Heart right ventricle (tissue), 16 donors: ENCODE measurements around the gene PIK3AP1. TPM values are rescaled to one million over a fixed set of nuclear protein-coding genes. Genes with fewer than 3 reads are reported as not detected.
A peak's percentile ranks its signal among the peaks of the same experiment; 100 is the strongest.
"Not testable (repeated sequence)": the region's sequence is repeated elsewhere in the genome, so short reads cannot be mapped to it uniquely, and the experiment has no call there.

ENCODE experiments used
- ATAC-seq, 8 donors: fragments of 200-7000 bp; cut with Tn5 transposase; one replicate each; pipeline ENCODE4 v1.9.1; 2020; ENCODE audit warnings: mild to moderate bottlenecking in 8 of 8, moderate library complexity in 8 of 8, moderate number of reproducible peaks in 1 of 8
- DNase-seq, 2 donors: peaks; one replicate each; pipeline ENCODE4 v3.0.0-alpha.2; 2020
- H3K27ac ChIP-seq, 10 donors: fragments of 200-600 bp; sonication (generic) in 2 of 10; one replicate each; pipeline versions ENCODE4 v1.5.0 to v1.8.0; 2020 to 2022; ENCODE audit warnings: mild to moderate bottlenecking in 3 of 10
- H3K27me3 ChIP-seq, 7 donors: fragments of 200-600 bp; one replicate each; pipeline ENCODE4 v1.8.0; 2021 to 2022; ENCODE audit warnings: mild to moderate bottlenecking in 2 of 7
- H3K36me3 ChIP-seq, 9 donors: fragments of 200-600 bp; sonication (generic) in 1 of 9; one replicate each; pipeline versions ENCODE4 v1.5.0 to v1.8.0; 2020 to 2022; ENCODE audit warnings: mild to moderate bottlenecking in 2 of 9
- H3K4me1 ChIP-seq, 9 donors: fragments of 200-600 bp; sonication (generic) in 1 of 9; one replicate each; pipeline versions ENCODE4 v1.5.0 to v1.8.0; 2020 to 2022; ENCODE audit warnings: mild to moderate bottlenecking in 4 of 9
- H3K4me3 ChIP-seq, 10 donors: fragments of 200-600 bp; sonication (generic) in 2 of 10; one replicate each; pipeline versions ENCODE4 v1.5.0 to v1.8.0; 2020 to 2022; ENCODE audit warnings: mild to moderate bottlenecking in 7 of 10, moderate library complexity in 2 of 10
- H3K9me3 ChIP-seq, 11 donors: fragments of 200-600 bp in 10 of 11; sonication (generic) in 2 of 11; one replicate each; pipeline versions ENCODE4 v1.5.0 to v1.8.0; 2013 to 2022; ENCODE audit warnings: mild to moderate bottlenecking in 2 of 11, control low read depth in 1 of 11, moderate library complexity in 1 of 11
- CTCF ChIP-seq, 9 donors: fragments of 200-600 bp; sonication (generic) in 2 of 9; IDR thresholded peaks; one replicate each; pipeline versions ENCODE4 v1.5.0 to v1.8.0; 2021 to 2022; ENCODE audit warnings: antibody characterized with exemption in 9 of 9, mild to moderate bottlenecking in 5 of 9, moderate library complexity in 1 of 9
- WGBS, 2 donors: extraction: QIAGEN DNeasy Blood & Tissue Kit; methylation state at CpG; one replicate each; pipeline ENCODE4 v1.1.7; 2013; ENCODE audit warnings: inconsistent platforms in 1 of 2; 5-methylcytosine and 5-hydroxymethylcytosine counted together
- intact Hi-C, 10 donors: fragments of 100-400 bp; cut with DNase I; formaldehyde crosslinking; loops; one replicate each; pipeline versions ENCODE4 v1.11.1 to v1.14.2; 2022
- polyA plus RNA-seq, 2 donors: library from polyadenylated mRNA; stranded (reverse); fragments of 200-250 nt; gene quantifications; one replicate each; pipeline ENCODE4 v1.2.3, GENCODE V29; 2013
- total RNA-seq, 10 donors: library from RNA; stranded (reverse); fragmentation: NEBNext Ultra II Directional in 3 of 10; extraction: Animal tissue kit (Norgen Biotek cat#: 25700) in 3 of 10; gene quantifications; one replicate each; pipeline versions ENCODE4 v1.2.1 to v1.2.4, GENCODE V29; 2021 to 2023
- donor health status: Arrhythmogenic right ventricular cardiomyopathy.
- donor health status: ischemic (EF 13 %, LVEDD 7.1; RV severe dilation, severe dysfunction).
- donor health status: healthy with polysubstance abuse.
- donor health status: DM: no; HTN: yes; CAD: no.
- donor health status: DM: no; HTN: no; CAD: no.
- donor health status: ischemic (EF 25% LVEDD 6.9; RV normal size, moderate dysfunction).
- donor health status: ischemic (EF 25% LVEDD 5.7; RV mildly dilated, moderate dysfunction).
- donor health status: healthy.
- donor health status: DM: yes; HTN: yes; CAD: no.
- donor health status: Ischemic cardiomyopathy.
- donor health status: ischemic (EF 35%, LVEDD 5.7; RV mildly dilated, moderate dysfunction).
- donor health status: nonischemic (EF 11% LVEDD 7.7; RV severe dilation, severe dysfunction).
- donor health status: DM: yes; HTN: yes; CAD: no.
- donor health status: PGD.
- donor health status: ischemic (EF 29% LVEDD 5.4; RV normal size, mild dysfunction).
- donor health status: nonischemic (EF 23%, LVEDD 6.1; RV moderate dilation, normal function).

Gene PIK3AP1
- total and polyA plus RNA-seq, 12 donors, result 1.0 to 22.1 (median 3.6) TPM

- 77 to 81% methylated on average over 3 of the region's 3 CpGs for WGBS, 2 donors
- DNase-seq (no peak), ATAC-seq (no peak)
- Histone ChIP-seq H3K4me3 (no peak overlapping the region), H3K9me3 (no peaks in the 10 kb centered on the region), H3K27ac (peak overlapping the region in 1 of 10 donors; percentile 69), H3K27me3 (peaks cover 0 to 1% (median 0%) of the 10 kb centered on the region in 7 donors), H3K4me1 (peaks cover 0 to 55% (median 0%) of the 10 kb centered on the region in 9 donors), H3K36me3 (no peaks in the 10 kb centered on the region)
- TF ChIP-seq CTCF (IDR thresholded peaks at IDR 0.05), result no peak
- intact Hi-C loops, result no loop called here
Observed at GRCh38 chr10:96699613-96700012, 20.7 kb downstream of the PIK3AP1 start.

- ATAC-seq, H3K27ac ChIP-seq: not testable (repeated sequence)
- peaks cover 0 to 43% (median 0%) of the 10 kb centered on the region in 9 donors for H3K4me1 ChIP-seq
Observed at GRCh38 chr10:96698305-96698704, 22.0 kb downstream of the PIK3AP1 start.

GRCh38 chr10:96697438-96697837 lies 22.9 kb downstream of the PIK3AP1 start:
- no peaks in the 10 kb centered on the region for H3K36me3 ChIP-seq
- DNase-seq (no peak), ATAC-seq (no peak)
- H3K4me1 ChIP-seq, result peaks cover 0 to 35% (median 0%) of the 10 kb centered on the region in 9 donors
- no peak overlapping the region for H3K27ac ChIP-seq
- WGBS, 2 donors, result 87 to 89% methylated on average over 3 of the region's 3 CpGs
- peaks cover 0 to 3% (median 0%) of the 10 kb centered on the region in 7 donors for H3K27me3 ChIP-seq
- no peak for TF ChIP-seq CTCF (IDR thresholded peaks at IDR 0.05)
- H3K9me3 ChIP-seq, result no peaks in the 10 kb centered on the region
- no peak overlapping the region for H3K4me3 ChIP-seq
- intact Hi-C loops, result no loop called here

More at GRCh38 chr10:96698305-96698704, 22.0 kb downstream of the PIK3AP1 start:
- H3K36me3 ChIP-seq, H3K27me3 ChIP-seq, H3K4me3 ChIP-seq, H3K9me3 ChIP-seq, DNase-seq, intact Hi-C loops: not testable (repeated sequence)
- 84 to 92% methylated on average over 6 of the region's 6 CpGs for WGBS, 2 donors

- H3K36me3 ChIP-seq, result no peaks in the 10 kb centered on the region
- peaks cover 0 to 35% (median 0%) of the 10 kb centered on the region in 9 donors for H3K4me1 ChIP-seq
- no peak for ATAC-seq
- no peaks in the 10 kb centered on the region for H3K9me3 ChIP-seq
- TF ChIP-seq CTCF (IDR thresholded peaks at IDR 0.05), result no peak
- intact Hi-C loops, result no loop called here
- H3K4me3 ChIP-seq, result no peak overlapping the region
- WGBS, 2 donors, result 92 to 93% methylated on average over 7 of the region's 7 CpGs
- H3K27ac ChIP-seq, result no peak overlapping the region
- DNase-seq, result no peak
- peaks cover 0 to 3% (median 0%) of the 10 kb centered on the region in 7 donors for H3K27me3 ChIP-seq
Observed at GRCh38 chr10:96696845-96697425, 23.4 kb downstream of the PIK3AP1 start.

GRCh38 chr10:96695975-96696634 lies 24.2 kb downstream of the PIK3AP1 start:
- DNase-seq (no peak), ATAC-seq (no peak)
- 63 to 81% methylated on average over 3 of the region's 3 CpGs for WGBS, 2 donors
- H3K36me3 ChIP-seq, result no peaks in the 10 kb centered on the region
- no peak overlapping the region for H3K4me3 ChIP-seq
- TF ChIP-seq CTCF (IDR thresholded peaks at IDR 0.05), result no peak
- intact Hi-C loops, result no loop called here
- H3K27ac ChIP-seq, result peak overlapping the region in 1 of 10 donors; percentile 2
- H3K27me3 ChIP-seq, result peaks cover 0 to 3% (median 0%) of the 10 kb centered on the region in 7 donors
- H3K4me1 ChIP-seq, result peaks cover 0 to 34% (median 0%) of the 10 kb centered on the region in 9 donors
- H3K9me3 ChIP-seq, result no peaks in the 10 kb centered on the region
